WTC11 (cell line): Measurements from ENCODE around the gene CNN1. TPM values are rescaled to one million over a fixed set of nuclear protein-coding genes. Genes with fewer than 3 reads are reported as not detected.

Experiments used
- ATAC-seq: fragments of 200-7000 bp; cut with Tn5 transposase; 2 replicates; pipeline ENCODE4 v1.10.0; 2021; ENCODE audit warnings: mild to moderate bottlenecking, moderate library complexity
- CTCF ChIA-PET: fragments of 300-600 bp; sonication (Branson Sonifier 250); formaldehyde crosslinking; loops from one replicate; lab custom pipeline; 2021; ENCODE audit warnings: antibody characterized with exemption; lab: Charles Lee
- POLR2A ChIA-PET: fragments of 350-600 bp; sonication (Branson Sonifier 250); formaldehyde crosslinking; loops from one replicate; lab custom pipeline; 2021; ENCODE audit warnings: antibody characterized with exemption; lab: Charles Lee
- DNase-seq: peaks from one replicate; pipeline ENCODE4 v3.0.0; 2021; ENCODE audit warnings: low spot score
- H3K27ac Mint-ChIP-seq: 2 replicates; pipeline ENCODE4 v1.8.0; 2021; ENCODE audit warnings: mixed read lengths
- H3K27me3 Mint-ChIP-seq: 2 replicates; pipeline ENCODE4 v1.8.0; 2021; ENCODE audit warnings: low read depth, mild to moderate bottlenecking, moderate library complexity, mixed read lengths
- H3K36me3 Mint-ChIP-seq: 2 replicates; pipeline ENCODE4 v1.8.0; 2021; ENCODE audit warnings: mixed read lengths
- H3K4me1 Mint-ChIP-seq: 2 replicates; pipeline ENCODE4 v1.8.0; 2022; ENCODE audit warnings: mixed read lengths
- H3K4me3 Mint-ChIP-seq: 2 replicates; pipeline ENCODE4 v1.8.0; 2021; ENCODE audit warnings: mild to moderate bottlenecking, moderate library complexity, mixed read lengths
- H3K9me3 Mint-ChIP-seq: 2 replicates; pipeline ENCODE4 v1.8.0; 2021; ENCODE audit warnings: mixed read lengths
- AR ChIP-seq: fragments of 250-450 bp; sonication (Bioruptor Pico); IDR thresholded peaks from 2 replicates; pipeline ENCODE4 v1.9.0; 2021; ENCODE audit warnings: mild to moderate bottlenecking
- ATF2 ChIP-seq: sonication (generic); formaldehyde crosslinking; IDR thresholded peaks from 2 replicates; pipeline ENCODE4 v1.8.1; 2022; ENCODE audit warnings: low read depth, missing genetic modification reagents, borderline replicate concordance
- ATF6 ChIP-seq: sonication (generic); formaldehyde crosslinking; IDR thresholded peaks from 2 replicates; pipeline ENCODE4 v1.8.1; 2023; ENCODE audit warnings: mild to moderate bottlenecking, missing genetic modification reagents
- CREM ChIP-seq: sonication (generic); formaldehyde crosslinking; IDR thresholded peaks from 2 replicates; pipeline ENCODE4 v1.8.1; 2022; ENCODE audit warnings: mild to moderate bottlenecking, missing genetic modification reagents, moderate library complexity
- EMX1 ChIP-seq: fragments of 250-450 bp; sonication (Bioruptor Pico); IDR thresholded peaks from 2 replicates; pipeline ENCODE4 v1.8.0; 2021; ENCODE audit warnings: mild to moderate bottlenecking
- ESRRA ChIP-seq: sonication (generic); formaldehyde crosslinking; IDR thresholded peaks from 2 replicates; pipeline ENCODE4 v1.8.1; 2022; ENCODE audit warnings: mild to moderate bottlenecking, missing genetic modification reagents, borderline replicate concordance
- FOXP1 ChIP-seq: sonication (generic); formaldehyde crosslinking; IDR thresholded peaks from 2 replicates; pipeline ENCODE4 v1.8.0; 2022; ENCODE audit warnings: missing genetic modification reagents, mild to moderate bottlenecking, moderate library complexity, borderline replicate concordance
- GABPB1 ChIP-seq: sonication (generic); formaldehyde crosslinking; IDR thresholded peaks from 2 replicates; pipeline ENCODE4 v1.8.1; 2023; ENCODE audit warnings: mild to moderate bottlenecking, missing genetic modification reagents
- KAT7 ChIP-seq: sonication (generic); formaldehyde crosslinking; IDR thresholded peaks from 2 replicates; pipeline ENCODE4 v1.8.1; 2023; ENCODE audit warnings: missing genetic modification reagents, mild to moderate bottlenecking, borderline replicate concordance
- MAX ChIP-seq: sonication (generic); formaldehyde crosslinking; IDR thresholded peaks from 2 replicates; pipeline ENCODE4 v1.8.0; 2022; ENCODE audit warnings: mild to moderate bottlenecking, missing genetic modification reagents
- NFATC4 ChIP-seq: fragments of 250-450 bp; sonication (Bioruptor Pico); IDR thresholded peaks from 2 replicates; pipeline ENCODE4 v1.9.0; 2021; ENCODE audit warnings: mild to moderate bottlenecking
- SMAD3 ChIP-seq: sonication (generic); formaldehyde crosslinking; IDR thresholded peaks from 2 replicates; pipeline ENCODE4 v1.8.0; 2022; ENCODE audit warnings: missing genetic modification reagents, mild to moderate bottlenecking, borderline replicate concordance
- SP1 ChIP-seq: sonication (generic); formaldehyde crosslinking; conservative IDR thresholded peaks from 2 replicates; pipeline ENCODE4 v1.8.1; 2022; ENCODE audit warnings: missing genetic modification reagents
- TEAD1 ChIP-seq: sonication (generic); formaldehyde crosslinking; IDR thresholded peaks from 2 replicates; pipeline ENCODE4 v1.8.0; 2022; ENCODE audit warnings: mild to moderate bottlenecking, missing genetic modification reagents
- TP53 ChIP-seq: sonication (generic); formaldehyde crosslinking; IDR thresholded peaks from 2 replicates; pipeline ENCODE4 v1.8.1; 2023; ENCODE audit warnings: mild to moderate bottlenecking, missing genetic modification reagents
- USF2 ChIP-seq: sonication (generic); formaldehyde crosslinking; IDR thresholded peaks from 2 replicates; pipeline ENCODE4 v1.8.1; 2023; ENCODE audit warnings: mild to moderate bottlenecking, missing genetic modification reagents, moderate library complexity
- ZBTB21 ChIP-seq: sonication (generic); formaldehyde crosslinking; IDR thresholded peaks from 2 replicates; pipeline ENCODE4 v1.8.1; 2023; ENCODE audit warnings: mild to moderate bottlenecking, missing genetic modification reagents, borderline replicate concordance
- ZNF281 ChIP-seq: sonication (generic); formaldehyde crosslinking; IDR thresholded peaks from 2 replicates; pipeline ENCODE4 v1.8.0; 2023; ENCODE audit warnings: mild to moderate bottlenecking, missing genetic modification reagents
- ZNF512 ChIP-seq: sonication (generic); formaldehyde crosslinking; IDR thresholded peaks from 2 replicates; pipeline ENCODE4 v1.8.1; 2022; ENCODE audit warnings: missing genetic modification reagents, borderline replicate concordance
- total RNA-seq: library from RNA; stranded (reverse); gene quantifications from 3 replicates; pipeline ENCODE4 v1.2.3, GENCODE V29; 2021

The CNN1 gene
- total RNA-seq, 1 experiment from 2014 or later: 16.0 TPM

- TF ChIP-seq SP1 (CRISPR knock-in tag) (peak; percentile 8; the same call in 1 of the 2 replicates), FOXP1 (peak; percentile 64), ESRRA (peak; percentile 76; the same call in 1 of the 2 replicates), SMAD3 (CRISPR knock-in tag) (peak; percentile 59; the same call in 1 of the 2 replicates), EMX1 (CRISPR knock-in tag) (peak; percentile 71), NFATC4 (peak; percentile 88), ZNF512 (CRISPR knock-in tag) (no peak), USF2 (CRISPR knock-in tag) (peak; percentile 18; the same call in 1 of the 2 replicates), TP53 (no peak), CREM (CRISPR knock-in tag) (peak; percentile 96), ZBTB21 (CRISPR knock-in tag) (0 out of 2 replicates have a peak, but pooled peaks have one; percentile 28), GABPB1 (CRISPR knock-in tag) (peak; percentile 46; the same call in 1 of the 2 replicates)
- TF ChIP-seq, all 79 proteins: peak for 22
Measured at GRCh38 chr19:11505504-11506100, 33.0 kb upstream of the CNN1 start, which contains the start of gene ZNF653 (continued).

- Mint-ChIP-seq H3K36me3 (no peaks in the 10 kb centered on the region), H3K4me1 (peaks cover 8% of the 10 kb centered on the region), H3K9me3 (no peaks in the 10 kb centered on the region), H3K27ac (peak overlapping the region; percentile 82; the same call in 1 of the 2 replicates), H3K4me3 (peak overlapping the region; percentile 75), H3K27me3 (no peaks in the 10 kb centered on the region)
- TF ChIP-seq ZNF281 (0 out of 2 replicates have a peak, but pooled peaks have one; percentile 21), KAT7 (CRISPR knock-in tag) (no peak; the same call in 1 of the 2 replicates), MAX (CRISPR knock-in tag) (peak; percentile 50), ATF2 (CRISPR knock-in tag) (no peak)
- peak; percentile 2 for ATAC-seq
- POLR2A ChIA-PET: interaction anchor here (0.7 kb wide), 2 partner anchors 30 to 99 kb away, joined by 3 to 4 read pairs; no protein-coding TSS in a partner anchor
- DNase-seq: no peak
- CTCF ChIA-PET: interaction anchor here (1.0 kb wide), 1 partner anchor 212 kb away, joined by 4 read pairs; no protein-coding TSS in a partner anchor
Measured at GRCh38 chr19:11506101-11506555, 32.5 kb upstream of the CNN1 start.

- Mint-ChIP-seq H3K4me1 (peaks cover 8% of the 10 kb centered on the region), H3K27ac (no peak overlapping the region), H3K4me3 (peak overlapping the region; percentile 75), H3K27me3 (no peaks in the 10 kb centered on the region), H3K9me3 (no peaks in the 10 kb centered on the region), H3K36me3 (no peaks in the 10 kb centered on the region)
- DNase-seq (no peak), ATAC-seq (no peak)
- POLR2A ChIA-PET: interaction anchor here (0.7 kb wide), 1 partner anchor 30 kb away, joined by 4 read pairs; no protein-coding TSS in a partner anchor
- CTCF ChIA-PET: no interaction called here
- TF ChIP-seq TEAD1 (CRISPR knock-in tag): no peak
- TF ChIP-seq ATF6 (CRISPR knock-in tag): no peak
- no peak for TF ChIP-seq AR (CRISPR knock-in tag)
Measured at GRCh38 chr19:11506967-11507366, 31.7 kb upstream of the CNN1 start.
